Brain microvascular endothelial cell (primary cell): Measurements from ENCODE around the gene WNK1.

Experiments
- DNase-seq: peaks from one replicate; pipeline ENCODE4 v3.0.0-alpha.2; 2020
- H3K27ac ChIP-seq: fragments of 250-450 bp; sonication (Bioruptor Pico); 2 replicates; pipeline ENCODE4 v1.5.1; 2020; ENCODE audit warnings: mild to moderate bottlenecking, moderate library complexity
- H3K27me3 ChIP-seq: fragments of 250-450 bp; sonication (Bioruptor Pico); replicated peaks from 2 replicates; pipeline ENCODE4 v1.5.1; 2020; ENCODE audit warnings: mild to moderate bottlenecking
- H3K36me3 ChIP-seq: fragments of 250-450 bp; sonication (Bioruptor Pico); replicated peaks from 2 replicates; pipeline ENCODE4 v1.5.1; 2020; ENCODE audit warnings: mild to moderate bottlenecking
- H3K4me3 ChIP-seq: 2 replicates; pipeline ENCODE4 v1.5.1; 2011; ENCODE audit warnings: low read depth, mild to moderate bottlenecking, control low read depth, low read length, moderate library complexity
- CTCF ChIP-seq: IDR thresholded peaks from 2 replicates; pipeline ENCODE4 v1.5.1; 2011; ENCODE audit warnings: low read depth, mild to moderate bottlenecking, moderate library complexity, low read length, control low read depth, inconsistent platforms; ENCODE audit errors: missing control alignments
- in situ Hi-C: cut with HindIII; loops from 2 replicates; pipeline ENCODE4 v1.10.0; 2017; ENCODE audit warnings: low sequenced_read_pairs, low pct_ligation_motif_present

WNK1 gene

GRCh38 chr12:725076-725475 is 27.3 kb upstream of the WNK1 start:
- Histone ChIP-seq H3K27me3 (no peaks in the 10 kb centered on the region), H3K27ac (no peak overlapping the region), H3K4me3 (no peak overlapping the region), H3K36me3 (no peaks in the 10 kb centered on the region)
- DNase-seq = no peak
- TF ChIP-seq CTCF = no peak
- in situ Hi-C loops = no loop called here

GRCh38 chr12:726281-727140 is 25.9 kb upstream of the WNK1 start:
- in situ Hi-C loops = no loop called here
- no peak for DNase-seq
- no peak overlapping the region for H3K4me3 ChIP-seq
- no peak for TF ChIP-seq CTCF
- no peak overlapping the region for H3K27ac ChIP-seq
- no peaks in the 10 kb centered on the region for H3K27me3 ChIP-seq
- H3K36me3 ChIP-seq = no peaks in the 10 kb centered on the region

- Histone ChIP-seq H3K4me3 (no peak overlapping the region), H3K27me3 (no peaks in the 10 kb centered on the region), H3K27ac (no peak overlapping the region), H3K36me3 (no peaks in the 10 kb centered on the region)
- peak; percentile 53 for DNase-seq
- no peak for TF ChIP-seq CTCF
- in situ Hi-C loops = no loop called here
Measured at GRCh38 chr12:727321-727720, 25.1 kb upstream of the WNK1 start.

GRCh38 chr12:728781-729180 is 23.6 kb upstream of the WNK1 start:
- no peak for TF ChIP-seq CTCF
- H3K36me3 ChIP-seq = no peaks in the 10 kb centered on the region
- no peak overlapping the region for H3K27ac ChIP-seq
- no peaks in the 10 kb centered on the region for H3K27me3 ChIP-seq
- no peak overlapping the region for H3K4me3 ChIP-seq
- in situ Hi-C loops = no loop called here
- no peak for DNase-seq

GRCh38 chr12:729221-729620 is 23.2 kb upstream of the WNK1 start:
- Histone ChIP-seq H3K27ac (no peak overlapping the region), H3K36me3 (no peaks in the 10 kb centered on the region), H3K4me3 (no peak overlapping the region), H3K27me3 (no peaks in the 10 kb centered on the region)
- in situ Hi-C loops = no loop called here
- DNase-seq = no peak
- TF ChIP-seq CTCF = no peak

- in situ Hi-C loops = no loop called here
- no peaks in the 10 kb centered on the region for H3K27me3 ChIP-seq
- DNase-seq = no peak
- H3K4me3 ChIP-seq = no peak overlapping the region
- no peaks in the 10 kb centered on the region for H3K36me3 ChIP-seq
- no peak overlapping the region for H3K27ac ChIP-seq
- no peak for TF ChIP-seq CTCF
Measured at GRCh38 chr12:730550-730949, 21.8 kb upstream of the WNK1 start.
